Colonic mucosa (tissue), 4 donors: ENCODE measurements around the gene CPXM1. TPM values are rescaled to one million over a fixed set of nuclear protein-coding genes. Genes with fewer than 3 reads are reported as not detected.

Experiments
- DNase-seq: peaks from one replicate; pipeline ENCODE4 v3.0.0-alpha.2; 2020
- H3K27ac ChIP-seq: fragments of 200-600 bp; one replicate; pipeline ENCODE4 v1.8.0; 2021
- H3K27me3 ChIP-seq: fragments of 200-600 bp; one replicate; pipeline ENCODE4 v1.8.0; 2021
- H3K36me3 ChIP-seq: fragments of 200-600 bp; one replicate; pipeline ENCODE4 v1.8.0; 2021
- H3K4me1 ChIP-seq: fragments of 200-600 bp; one replicate; pipeline ENCODE4 v1.8.0; 2021; ENCODE audit warnings: mild to moderate bottlenecking
- H3K4me3 ChIP-seq: fragments of 200-600 bp; one replicate; pipeline ENCODE4 v1.8.0; 2021
- H3K9ac ChIP-seq, 2 donors: one replicate each; pipeline ENCODE4 v1.7.0; 2013; ENCODE audit warnings: control low read depth in 2 of 2, low read depth in 2 of 2, low read length in 2 of 2
- H3K9me3 ChIP-seq: fragments of 200-600 bp; one replicate; pipeline ENCODE4 v1.8.0; 2021
- CTCF ChIP-seq: fragments of 200-600 bp; IDR thresholded peaks from one replicate; pipeline ENCODE4 v1.8.0; 2022; ENCODE audit warnings: antibody characterized with exemption, mild to moderate bottlenecking
- intact Hi-C: fragments of 100-400 bp; cut with DNase I; formaldehyde crosslinking; loops from one replicate; pipeline ENCODE4 v1.14.1; 2022
- total RNA-seq, 2 donors: library from RNA; stranded (reverse); fragmentation: NEBNext Ultra II Directional in 1 of 2; extraction: Animal tissue kit (Norgen Biotek cat#: 25700) in 1 of 2; gene quantifications; one replicate each; pipeline ENCODE4 v1.2.1, GENCODE V29; 2021
- donor health status: healthy.
- donor health status: DM: no; HTN: no; CAD: no.
- donor health status: DM: no; HTN: no; CAD: no.

Gene CPXM1
- total RNA-seq, 2 donors from 2014 or later: 0.98 to 1.1 TPM

- Histone ChIP-seq H3K4me3 (no peak overlapping the region), H3K9me3 (no peaks in the 10 kb centered on the region), H3K27me3 (peaks cover 35% of the 10 kb centered on the region), H3K27ac (no peak overlapping the region), H3K4me1 (peaks cover 4% of the 10 kb centered on the region), H3K9ac (no peak overlapping the region), H3K36me3 (no peaks in the 10 kb centered on the region)
- intact Hi-C loops: no loop called here
- no peak for DNase-seq
- TF ChIP-seq CTCF: no peak
Measured at GRCh38 chr20:2798814-2799213, 1.6 kb downstream of the CPXM1 start.

GRCh38 chr20:2798095-2798805 lies 2.2 kb downstream of the CPXM1 start:
- intact Hi-C loops: no loop called here
- DNase-seq: no peak

GRCh38 chr20:2797136-2797983 lies 3.1 kb downstream of the CPXM1 start:
- intact Hi-C loops: no loop called here
- H3K27me3 ChIP-seq: peaks cover 35% of the 10 kb centered on the region

More at GRCh38 chr20:2798095-2798805, 2.2 kb downstream of the CPXM1 start:
- Histone ChIP-seq H3K4me1 (peaks cover 4% of the 10 kb centered on the region), H3K27me3 (peaks cover 35% of the 10 kb centered on the region), H3K36me3 (no peaks in the 10 kb centered on the region), H3K27ac (no peak overlapping the region), H3K9ac (no peak overlapping the region), H3K4me3 (no peak overlapping the region), H3K9me3 (no peaks in the 10 kb centered on the region)
- no peak for TF ChIP-seq CTCF

GRCh38 chr20:2796011-2796660 lies 4.3 kb downstream of the CPXM1 start:
- no peak for TF ChIP-seq CTCF
- Histone ChIP-seq H3K9me3 (no peaks in the 10 kb centered on the region), H3K9ac (no peak overlapping the region), H3K36me3 (no peaks in the 10 kb centered on the region), H3K27me3 (peaks cover 29% of the 10 kb centered on the region), H3K27ac (no peak overlapping the region), H3K4me3 (no peak overlapping the region), H3K4me1 (peaks cover 4% of the 10 kb centered on the region)
- DNase-seq: no peak
- intact Hi-C loops: no loop called here

More at GRCh38 chr20:2797136-2797983, 3.1 kb downstream of the CPXM1 start:
- no peak overlapping the region for H3K9ac ChIP-seq
- DNase-seq: no peak
- no peak overlapping the region for H3K4me3 ChIP-seq
- H3K4me1 ChIP-seq: peaks cover 4% of the 10 kb centered on the region
- TF ChIP-seq CTCF: no peak
- no peaks in the 10 kb centered on the region for H3K9me3 ChIP-seq
- H3K36me3 ChIP-seq: no peaks in the 10 kb centered on the region
- H3K27ac ChIP-seq: no peak overlapping the region

- Histone ChIP-seq H3K4me3 (no peak overlapping the region), H3K9ac (no peak overlapping the region), H3K27ac (no peak overlapping the region), H3K9me3 (no peaks in the 10 kb centered on the region), H3K36me3 (no peaks in the 10 kb centered on the region), H3K27me3 (peaks cover 22% of the 10 kb centered on the region), H3K4me1 (peaks cover 4% of the 10 kb centered on the region)
- intact Hi-C loops: no loop called here
- no peak for DNase-seq
- TF ChIP-seq CTCF: no peak
Measured at GRCh38 chr20:2795451-2795850, 5.0 kb downstream of the CPXM1 start.
